Retinal pigment epithelial cell (primary cell): ENCODE measurements around the gene TMEM204.

Source experiments
- DNase-seq: peaks from one replicate; pipeline ENCODE4 v3.0.0-alpha.2; 2010; ENCODE audit warnings: low read depth
- H3K4me3 ChIP-seq: 2 replicates; pipeline ENCODE4 v1.5.1; 2011; ENCODE audit warnings: mild to moderate bottlenecking, low read length, control low read depth, moderate library complexity
- CTCF ChIP-seq: conservative IDR thresholded peaks from 2 replicates; pipeline ENCODE4 v1.5.1; 2011; ENCODE audit warnings: low read depth, low read length, control low read depth, inconsistent platforms

TMEM204 gene

GRCh38 chr16:1494711-1495110 is 38.8 kb upstream of the TMEM204 start:
- TF ChIP-seq CTCF: no peak
- no peak overlapping the region for H3K4me3 ChIP-seq
- no peak for DNase-seq

- no peak overlapping the region for H3K4me3 ChIP-seq
- DNase-seq: no peak
- no peak for TF ChIP-seq CTCF
Observed at GRCh38 chr16:1495211-1495888, 38.1 kb upstream of the TMEM204 start.

- TF ChIP-seq CTCF: no peak
- no peak overlapping the region for H3K4me3 ChIP-seq
- DNase-seq: no peak
Observed at GRCh38 chr16:1495889-1496262, 37.6 kb upstream of the TMEM204 start.

- no peak for TF ChIP-seq CTCF
- H3K4me3 ChIP-seq: no peak overlapping the region
- DNase-seq: no peak
Observed at GRCh38 chr16:1496464-1496863, 37.0 kb upstream of the TMEM204 start.

- no peak overlapping the region for H3K4me3 ChIP-seq
- no peak for DNase-seq
- no peak for TF ChIP-seq CTCF
Observed at GRCh38 chr16:1497014-1497598, 36.4 kb upstream of the TMEM204 start.

DNA sequence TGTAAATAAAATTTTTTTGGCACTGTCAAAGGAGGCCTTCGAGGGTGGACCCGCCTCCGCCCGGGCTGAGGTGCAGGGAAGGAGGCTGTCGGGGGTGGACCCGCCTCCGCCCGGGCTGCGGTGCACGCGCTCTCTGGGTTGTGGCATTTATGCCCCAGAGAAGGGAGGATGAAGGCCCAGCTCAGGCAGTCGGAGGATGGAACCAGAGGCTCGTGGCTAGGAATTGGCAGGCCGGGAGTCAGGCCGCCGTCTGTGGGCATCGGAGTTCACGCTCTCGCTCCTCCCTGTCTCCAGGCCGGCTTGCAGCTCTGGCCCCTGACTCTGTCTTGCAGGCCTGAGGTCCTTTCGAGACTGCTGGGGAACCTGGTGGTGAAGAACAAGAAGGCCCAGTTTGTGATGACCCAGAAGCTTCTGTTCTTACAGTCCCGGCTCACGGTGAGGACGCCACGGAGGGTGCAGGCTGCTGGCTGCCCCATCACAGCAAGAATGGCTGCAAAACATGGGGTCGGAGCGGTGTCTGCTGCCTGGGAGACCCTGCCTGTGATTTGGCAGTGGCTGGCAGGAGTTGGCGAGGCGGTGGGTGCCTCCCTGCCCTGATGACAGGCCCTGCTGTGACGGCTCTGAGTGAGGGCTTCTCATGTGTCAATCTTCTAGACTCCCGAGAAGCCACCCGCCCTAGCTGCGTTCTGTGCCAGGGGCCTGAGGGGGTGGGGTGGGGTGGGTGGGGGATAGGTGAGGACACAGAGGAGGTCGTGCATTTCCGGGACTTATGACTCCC is 34.4 kb upstream of the TMEM204 start:
- no peak for DNase-seq
- H3K4me3 ChIP-seq: no peak overlapping the region
- no peak for TF ChIP-seq CTCF
